Measurements from ENCODE around the gene F2RL3. TPM values are rescaled to one million over a fixed set of nuclear protein-coding genes. Genes with fewer than 3 reads are reported as not detected.

F2RL3 gene
- total and polyA plus RNA-seq, 2 of the 8 experiments (the other 6 are each of a cell fraction or from before 2014, with no cell fraction given), result not detected

DNA sequence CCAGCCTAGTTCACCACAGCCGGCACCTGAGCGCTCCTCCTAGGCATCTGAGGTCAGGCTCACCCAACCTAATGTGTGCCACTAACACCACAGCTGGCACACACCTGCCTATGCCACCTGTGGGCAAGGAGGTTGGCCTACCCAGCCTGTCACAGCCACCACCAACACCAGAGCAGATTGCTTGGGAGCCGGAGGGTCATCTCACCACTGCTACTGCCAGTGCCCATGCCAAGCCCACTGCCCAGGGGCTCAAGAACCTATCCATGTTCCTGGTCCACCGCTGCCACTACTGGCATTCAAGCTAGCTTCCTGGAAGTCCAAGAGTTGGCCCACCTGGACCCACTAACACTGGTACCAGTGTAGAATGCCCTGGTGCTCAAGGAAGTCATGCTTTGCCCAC lies 42.5 kb downstream of the F2RL3 start:
- peaks cover 9 to 13% of the 10 kb centered on the region in 2 experiments; a peak in 3 of 4 replicates for H3K9me3 ChIP-seq (ENCODE audit: insufficient read depth in 2 of 2, low read depth in 1 of 2, low read length in 1 of 2)
- H3K4ac ChIP-seq (replicated peaks; ENCODE audit: insufficient read length, low read depth, low read length), result no peak overlapping the region
- ChIA-PET POLR2A (ENCODE audit: partially characterized antibody) (interaction anchor here (0.6 kb wide), 2 partner anchors 179 to 853 kb away, joined by 3 read pairs; no protein-coding TSS in a partner anchor), CTCF (ENCODE audit: partially characterized antibody) (interaction anchor here (0.9 to 1.0 kb wide), 2 partner anchors 31 to 159 kb away, joined by 3 read pairs; no protein-coding TSS in a partner anchor)
- no peak overlapping the region for H2BK20ac ChIP-seq (ENCODE audit: low read length)
- WGBS, 2 experiments (ENCODE audit: extremely low coverage in 1 of 2, insufficient coverage in 1 of 2, insufficient read length in 1 of 2, insufficient replicate concordance in 2 of 2, low coverage in 1 of 2, low lambda C conversion rate in 2 of 2, missing lambda C conversion rate in 1 of 2), result 93% methylated on average over 4 of the region's 4 CpGs; no CpG with 5 or more reads in 1 of the 2 experiments
- H4K91ac ChIP-seq (replicated peaks; ENCODE audit: insufficient read length, low read length), result no peak overlapping the region
- H3K56ac ChIP-seq (replicated peaks; ENCODE audit: insufficient read length, low read depth, low read length), result no peak overlapping the region
- no peaks in the 10 kb centered on the region for H3K79me2 ChIP-seq (ENCODE audit: control insufficient read depth in 1 of 2, insufficient read depth in 2 of 2, low read length in 2 of 2)
- no peak overlapping the region for H4K5ac ChIP-seq (ENCODE audit: insufficient read length, low read depth, low read length)
- no peak overlapping the region for H3K18ac ChIP-seq (ENCODE audit: extremely low read depth, low read length)
- no peak overlapping the region for H2BK15ac ChIP-seq (ENCODE audit: low read length)
- no peak overlapping the region for H3K4me2 ChIP-seq (ENCODE audit: insufficient read depth in 1 of 2, low read depth in 2 of 2, low read length in 2 of 2)
- DNase-seq (ENCODE audit: low read depth in 1 of 2, low spot score in 2 of 2), result no peak
- no peak overlapping the region for H2AK5ac ChIP-seq (ENCODE audit: low read depth, low read length)
- H4K20me1 ChIP-seq (replicated peaks in 1 of 2; ENCODE audit: control insufficient read depth in 1 of 2, insufficient read depth in 2 of 2, low read length in 2 of 2), result no peaks in the 10 kb centered on the region
- H2BK5ac ChIP-seq (ENCODE audit: low read depth, low read length), result no peak overlapping the region
- no peak overlapping the region for H2BK12ac ChIP-seq (ENCODE audit: low read depth, low read length)
- H2AFZ ChIP-seq (ENCODE audit: low read length), result no peak overlapping the region
- H3K9ac ChIP-seq (replicated peaks in 1 of 4; ENCODE audit: extremely low read depth in 1 of 4, low read depth in 3 of 4, low read length in 3 of 4), result no peak overlapping the region
- no peaks in the 10 kb centered on the region for H3K23me2 ChIP-seq (ENCODE audit: low read depth, low read length)
- H3K79me1 ChIP-seq (ENCODE audit: low read depth, low read length), result no peaks in the 10 kb centered on the region
- H3K4me3 ChIP-seq (ENCODE audit: extremely low read depth in 1 of 4, insufficient read depth in 2 of 4, low read depth in 3 of 4, low read length in 4 of 4), result no peak overlapping the region
- H3K36me3 ChIP-seq (ENCODE audit: control insufficient read depth in 2 of 4, insufficient read depth in 4 of 4, low read length in 3 of 4), result no peaks in the 10 kb centered on the region
- H3K23ac ChIP-seq (ENCODE audit: insufficient read length), result no peak overlapping the region
- no peak for FAIRE-seq
- no peak overlapping the region for H3K14ac ChIP-seq (ENCODE audit: insufficient read length)
- H3K27me3 ChIP-seq (replicated peaks in 1 of 4; ENCODE audit: control insufficient read depth in 3 of 4, extremely low read depth in 1 of 4, insufficient read depth in 3 of 4, low read length in 3 of 4), result no peaks in the 10 kb centered on the region; a peak in 1 of 7 replicates
- no peak overlapping the region for H3K27ac ChIP-seq (ENCODE audit: low read depth, low read length)
- no peaks in the 10 kb centered on the region for H3K4me1 ChIP-seq (replicated peaks in 1 of 4; ENCODE audit: control insufficient read depth in 3 of 4, insufficient read depth in 4 of 4, low read length in 3 of 4)
- no peak overlapping the region for H2BK120ac ChIP-seq (replicated peaks; ENCODE audit: low read depth, low read length)
- no peak overlapping the region for H4K8ac ChIP-seq (ENCODE audit: extremely low read depth, insufficient read depth, low read length)

All from H1 (cell line).